ENCODE results near the gene GABPB2. TPM values are rescaled to one million over a fixed set of nuclear protein-coding genes. Genes with fewer than 3 reads are reported as not detected.

Gene GABPB2
- total RNA-seq, 1 experiment from 2014 or later: 2.0 TPM

DNA sequence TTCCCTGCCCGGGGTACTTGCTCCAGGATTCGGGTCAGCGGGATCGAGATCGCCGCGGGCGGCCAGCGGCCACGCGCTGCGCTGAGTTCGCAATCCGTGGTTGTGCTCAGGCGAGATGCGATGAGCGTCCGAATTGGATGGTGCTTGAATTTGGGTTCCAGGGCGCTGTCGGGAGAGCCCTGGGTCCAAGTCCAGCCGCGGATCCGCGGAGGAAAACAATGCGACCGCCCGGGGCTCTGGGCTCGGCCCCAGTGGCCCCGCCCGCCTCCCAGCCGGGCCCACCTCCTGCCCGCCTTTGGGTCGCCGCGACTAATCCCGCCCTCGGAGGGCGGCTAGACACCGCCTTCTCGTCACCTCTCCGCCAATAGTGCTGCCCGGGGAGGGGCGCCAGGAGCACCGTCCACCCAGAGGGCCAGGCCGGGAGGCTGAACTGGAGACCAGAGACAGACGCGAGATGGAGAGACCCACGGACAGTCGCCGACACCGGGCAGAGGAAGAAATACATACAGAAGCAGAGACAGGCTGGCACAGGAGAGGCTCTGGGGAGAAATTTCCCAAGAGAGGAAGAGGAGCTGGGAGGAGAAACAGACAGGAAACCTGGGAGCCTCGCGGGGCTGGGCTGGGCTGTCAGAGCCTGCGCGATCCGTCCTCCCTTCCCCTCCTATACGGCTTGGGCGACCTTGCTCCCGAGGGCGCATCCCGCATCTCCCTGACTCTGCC lies 76.0 kb downstream of the GABPB2 start, which contains the start of gene SEMA6C:
Gene SEMA6C (minus strand): TSS at position 220 of the 720 bp plus-strand sequence. CDS start 4,010 bp downstream, outside the sequence.
- Mint-ChIP-seq H3K27me3 (ENCODE audit: insufficient read depth, unreplicated experiment) (no peaks in the 10 kb centered on the region), H3K4me3 (ENCODE audit: unreplicated experiment) (peak within 1 kb of the TSS; percentile 86), H3K27ac (ENCODE audit: unreplicated experiment) (peak within 1 kb of the TSS; percentile 10), H3K36me3 (ENCODE audit: insufficient read depth, unreplicated experiment) (peaks cover 4% of the 10 kb centered on the region), H3K4me1 (ENCODE audit: low read depth, unreplicated experiment) (peaks cover 12% of the 10 kb centered on the region), H3K9me3 (ENCODE audit: unreplicated experiment) (no peaks in the 10 kb centered on the region)
- Histone ChIP-seq H3K4me3 (ENCODE audit: low read depth, low read length) (peak within 1 kb of the TSS; percentile 80), H3K36me3 (ENCODE audit: control insufficient read depth, insufficient read depth, low read length) (no peaks in the 10 kb centered on the region), H3K27me3 (replicated peaks; ENCODE audit: control insufficient read depth, insufficient read depth, low read length) (no peaks in the 10 kb centered on the region), H3K9me3 (no peaks in the 10 kb centered on the region), H3K4me1 (peaks cover 16% of the 10 kb centered on the region)
- peak; percentile 93 to 95 for DNase-seq
- ChIA-PET POLR2A (no interaction called here), CTCF (interaction anchor here (1.5 kb wide), 1 partner anchor 15 kb away, joined by 4 read pairs; no protein-coding TSS in a partner anchor)
- TSS peak; percentile 30 for BruUV-seq (replicated peaks)
- intact Hi-C loops (cut with micrococcal nuclease; ENCODE audit: unreplicated experiment): loop anchor here (2.0 kb wide), 2 partner anchors 16 to 76 kb away; partner anchors contain the start of gene GABPB2
- TF ChIP-seq, protein P1, sequence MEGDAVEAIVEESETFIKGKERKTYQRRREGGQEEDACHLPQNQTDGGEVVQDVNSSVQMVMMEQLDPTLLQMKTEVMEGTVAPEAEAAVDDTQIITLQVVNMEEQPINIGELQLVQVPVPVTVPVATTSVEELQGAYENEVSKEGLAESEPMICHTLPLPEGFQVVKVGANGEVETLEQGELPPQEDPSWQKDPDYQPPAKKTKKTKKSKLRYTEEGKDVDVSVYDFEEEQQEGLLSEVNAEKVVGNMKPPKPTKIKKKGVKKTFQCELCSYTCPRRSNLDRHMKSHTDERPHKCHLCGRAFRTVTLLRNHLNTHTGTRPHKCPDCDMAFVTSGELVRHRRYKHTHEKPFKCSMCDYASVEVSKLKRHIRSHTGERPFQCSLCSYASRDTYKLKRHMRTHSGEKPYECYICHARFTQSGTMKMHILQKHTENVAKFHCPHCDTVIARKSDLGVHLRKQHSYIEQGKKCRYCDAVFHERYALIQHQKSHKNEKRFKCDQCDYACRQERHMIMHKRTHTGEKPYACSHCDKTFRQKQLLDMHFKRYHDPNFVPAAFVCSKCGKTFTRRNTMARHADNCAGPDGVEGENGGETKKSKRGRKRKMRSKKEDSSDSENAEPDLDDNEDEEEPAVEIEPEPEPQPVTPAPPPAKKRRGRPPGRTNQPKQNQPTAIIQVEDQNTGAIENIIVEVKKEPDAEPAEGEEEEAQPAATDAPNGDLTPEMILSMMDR (IDR thresholded peaks at IDR 0.05; ENCODE audit: insufficient read depth in 1 of 2, low read depth in 1 of 2, low read length in 1 of 2, severe bottlenecking in 1 of 2, unreplicated experiment in 1 of 2): no peak

DNA sequence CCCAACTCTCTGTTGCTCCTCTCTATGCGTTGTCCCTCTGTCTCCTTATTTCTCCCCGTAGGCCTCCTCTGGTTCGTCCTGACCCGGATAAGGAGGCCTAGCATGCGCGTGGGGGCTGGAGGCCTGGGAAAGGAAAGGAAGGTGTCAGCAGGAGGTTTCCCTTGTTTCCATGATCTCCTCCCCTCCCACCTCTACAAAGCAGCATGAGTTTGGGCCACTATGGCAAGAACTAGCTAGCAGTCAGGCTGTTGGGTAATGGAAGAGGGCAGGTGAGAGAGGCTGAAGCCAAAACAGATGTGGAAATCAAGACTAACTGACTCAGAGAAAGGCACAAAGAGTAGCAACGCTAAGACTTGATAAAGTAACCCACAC lies 76.6 kb downstream of the GABPB2 start:
- Mint-ChIP-seq H3K4me3 (ENCODE audit: unreplicated experiment) (peak overlapping the region; percentile 86), H3K4me1 (ENCODE audit: low read depth, unreplicated experiment) (peaks cover 12% of the 10 kb centered on the region), H3K27ac (ENCODE audit: unreplicated experiment) (peak overlapping the region; percentile 4), H3K36me3 (ENCODE audit: insufficient read depth, unreplicated experiment) (peaks cover 4% of the 10 kb centered on the region), H3K9me3 (ENCODE audit: unreplicated experiment) (no peaks in the 10 kb centered on the region), H3K27me3 (ENCODE audit: insufficient read depth, unreplicated experiment) (no peaks in the 10 kb centered on the region)
- POLR2A ChIA-PET: no interaction called here
- H3K27me3 ChIP-seq (replicated peaks; ENCODE audit: control insufficient read depth, insufficient read depth, low read length): no peaks in the 10 kb centered on the region
- no peaks in the 10 kb centered on the region for H3K36me3 ChIP-seq (ENCODE audit: control insufficient read depth, insufficient read depth, low read length)
- BruUV-seq (replicated peaks): no TSS peak
- intact Hi-C loops (cut with micrococcal nuclease; ENCODE audit: unreplicated experiment): loop anchor here (2.0 kb wide), 2 partner anchors 16 to 76 kb away; partner anchors contain the start of gene GABPB2
- CTCF ChIA-PET: interaction anchor here (1.5 kb wide), 1 partner anchor 16 kb away, joined by 4 read pairs; no protein-coding TSS in a partner anchor
- DNase-seq: peak in 1 of 2 experiments; percentile 20
- no peaks in the 10 kb centered on the region for H3K9me3 ChIP-seq
- H3K4me1 ChIP-seq: peaks cover 16% of the 10 kb centered on the region
- TF ChIP-seq, protein P1 (IDR thresholded peaks at IDR 0.05; ENCODE audit: insufficient read depth in 1 of 2, low read depth in 1 of 2, low read length in 1 of 2, severe bottlenecking in 1 of 2, unreplicated experiment in 1 of 2): no peak
- H3K4me3 ChIP-seq (ENCODE audit: low read depth, low read length): peak overlapping the region; percentile 80

DNA sequence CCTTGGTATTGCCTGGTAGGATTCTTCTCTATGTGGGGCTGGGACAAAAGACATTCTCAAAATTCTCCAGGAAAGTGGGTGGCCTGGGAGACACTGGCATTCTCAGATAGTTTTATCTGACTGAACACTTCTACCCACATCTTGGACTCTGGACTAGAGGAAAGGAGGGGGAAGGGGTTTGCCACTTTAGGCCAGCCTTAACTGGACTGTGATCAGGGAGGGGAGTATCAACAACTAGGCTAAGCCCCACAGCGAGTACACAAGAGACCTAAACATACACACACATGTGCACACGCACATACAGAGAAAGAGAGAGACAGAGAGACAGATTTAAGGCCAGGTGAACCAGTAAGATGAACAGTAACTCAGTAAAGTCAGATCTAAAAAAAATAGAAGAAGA lies 77.1 kb downstream of the GABPB2 start:
- TF ChIP-seq, protein P1 (IDR thresholded peaks at IDR 0.05; ENCODE audit: insufficient read depth in 1 of 2, low read depth in 1 of 2, low read length in 1 of 2, severe bottlenecking in 1 of 2, unreplicated experiment in 1 of 2): no peak

More for the DNA sequence above, 77.1 kb downstream of the GABPB2 start:
- Histone ChIP-seq H3K4me1 (peaks cover 16% of the 10 kb centered on the region), H3K9me3 (no peaks in the 10 kb centered on the region), H3K27me3 (replicated peaks; ENCODE audit: control insufficient read depth, insufficient read depth, low read length) (no peaks in the 10 kb centered on the region), H3K4me3 (ENCODE audit: low read depth, low read length) (peak overlapping the region; percentile 80), H3K36me3 (ENCODE audit: control insufficient read depth, insufficient read depth, low read length) (no peaks in the 10 kb centered on the region)
- H3K36me3 Mint-ChIP-seq (ENCODE audit: insufficient read depth, unreplicated experiment): peaks cover 4% of the 10 kb centered on the region
- POLR2A ChIA-PET: no interaction called here
- no peaks in the 10 kb centered on the region for H3K9me3 Mint-ChIP-seq (ENCODE audit: unreplicated experiment)
- intact Hi-C loops (cut with micrococcal nuclease; ENCODE audit: unreplicated experiment): loop anchor here (2.0 kb wide), 2 partner anchors 17 to 77 kb away; partner anchors contain the start of gene GABPB2
- peak overlapping the region; percentile 10 for H3K27ac Mint-ChIP-seq (ENCODE audit: unreplicated experiment)
- no peaks in the 10 kb centered on the region for H3K27me3 Mint-ChIP-seq (ENCODE audit: insufficient read depth, unreplicated experiment)
- H3K4me1 Mint-ChIP-seq (ENCODE audit: low read depth, unreplicated experiment): peaks cover 12% of the 10 kb centered on the region
- CTCF ChIA-PET: interaction anchor here (1.5 kb wide), 1 partner anchor 17 kb away, joined by 4 read pairs; no protein-coding TSS in a partner anchor
- peak in 1 of 2 experiments; percentile 35 for DNase-seq
- H3K4me3 Mint-ChIP-seq (ENCODE audit: unreplicated experiment): peak overlapping the region; percentile 86
- no TSS peak for BruUV-seq (replicated peaks)
